ENCODE data around the gene OTX1. TPM values are rescaled to one million over a fixed set of nuclear protein-coding genes. Genes with fewer than 3 reads are reported as not detected.

OTX1 gene
- not detected for total RNA-seq
- polyA plus RNA-seq = not detected

DNA sequence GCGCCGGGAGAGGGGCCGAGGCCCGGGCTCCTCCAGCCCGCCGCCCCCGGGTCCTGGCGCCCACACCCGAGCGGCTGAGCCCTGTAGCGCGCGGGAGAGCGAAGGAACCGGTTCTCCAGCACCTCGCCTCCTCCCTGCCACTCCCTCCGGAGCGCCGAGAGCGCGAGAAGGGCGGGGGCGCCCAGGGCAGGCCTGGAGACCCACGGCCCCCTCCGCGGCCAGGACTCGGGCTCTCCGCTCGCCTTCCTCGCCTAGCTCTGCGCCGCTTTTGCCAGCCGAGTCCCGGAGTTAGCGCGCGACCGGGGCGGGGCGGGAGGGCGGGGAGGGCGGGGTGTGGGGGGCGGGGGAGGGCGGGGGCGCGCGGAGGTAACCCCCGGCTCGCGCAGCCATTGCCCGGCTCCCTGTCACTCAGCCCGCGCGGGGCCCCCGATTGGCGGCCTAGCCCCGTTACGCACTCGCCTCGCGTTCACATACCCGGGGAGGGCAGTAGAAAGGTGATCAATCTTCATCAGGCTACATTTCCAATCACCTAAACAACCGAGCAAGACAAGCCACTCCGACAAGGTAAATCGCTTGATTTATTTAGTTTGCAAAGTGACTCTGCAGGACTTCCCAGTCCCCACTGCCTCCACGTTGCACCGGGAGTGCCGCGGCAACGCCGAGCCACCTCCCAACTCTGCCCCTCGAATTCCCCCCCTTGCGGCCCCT is at the start of gene OTX1:
Gene OTX1 (plus strand): TSS at position 497 of the 708 bp plus-strand sequence. CDS start 2,161 bp downstream, outside the sequence.
- H3K36me3 Mint-ChIP-seq = peaks cover 6% of the 10 kb centered on the region
- H3K4me1 ChIP-seq (ENCODE audit: control insufficient read depth, insufficient read depth, low read length, poor library complexity, severe bottlenecking) = peaks cover 73% of the 10 kb centered on the region
- H3K9me3 ChIP-seq (ENCODE audit: control insufficient read depth in 2 of 2, low read length in 2 of 2) = no peaks in the 10 kb centered on the region
- peaks cover 28% of the 10 kb centered on the region for H3K27me3 ChIP-seq (ENCODE audit: control insufficient read depth, insufficient read depth, low read length)
- peaks cover 0 to 2% (median 0%) of the 10 kb centered on the region in 7 donors for H3K9me3 Mint-ChIP-seq
- H3K27ac Mint-ChIP-seq = peak within 1 kb of the TSS in 1 of 3 donors; percentile 69
- peak; percentile 26 to 29 for ATAC-seq (ENCODE audit: low read depth in 2 of 2)
- peak within 1 kb of the TSS; percentile 53 for H3K4me3 ChIP-seq (ENCODE audit: low read depth, low read length)
- no peaks in the 10 kb centered on the region for H3K36me3 ChIP-seq (ENCODE audit: control insufficient read depth, insufficient read depth, low read length)
- peak within 1 kb of the TSS; percentile 87 to 96 (median 89) for H3K4me3 Mint-ChIP-seq
- H3K27me3 Mint-ChIP-seq = peaks cover 86% of the 10 kb centered on the region
- DNase-seq = peak in 2 of 3 donors; percentile 18 to 66
- no peak within 1 kb of the TSS for H3K27ac ChIP-seq (ENCODE audit: insufficient read depth, low read length, poor library complexity, severe bottlenecking)
- peaks cover 0 to 71% (median 47%) of the 10 kb centered on the region in 4 donors for H3K4me1 Mint-ChIP-seq

DNA sequence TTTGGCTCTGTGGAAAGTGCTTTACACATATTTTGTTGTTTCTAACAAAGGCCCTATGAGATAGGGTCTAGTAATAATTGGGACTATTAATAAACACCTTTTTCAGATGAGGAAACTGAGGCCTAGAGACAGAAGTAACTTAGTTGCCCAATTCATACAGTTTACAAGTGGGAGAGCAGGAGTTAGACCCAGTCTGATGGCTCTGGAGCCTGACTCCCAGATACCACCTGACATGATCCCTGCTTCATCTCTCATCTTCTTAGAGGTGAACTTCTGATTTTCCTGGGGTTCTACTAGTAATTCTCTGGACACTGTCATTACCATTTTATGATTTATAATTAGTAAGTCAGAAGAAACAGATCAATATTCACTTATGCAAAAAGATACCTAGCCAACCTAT is 49.1 kb upstream of the OTX1 start:
- Histone ChIP-seq H3K27ac (ENCODE audit: insufficient read depth, low read length, poor library complexity, severe bottlenecking) (no peak overlapping the region), H3K27me3 (ENCODE audit: control insufficient read depth, insufficient read depth, low read length) (no peaks in the 10 kb centered on the region), H3K4me3 (ENCODE audit: low read depth, low read length) (no peak overlapping the region), H3K36me3 (ENCODE audit: control insufficient read depth, insufficient read depth, low read length) (peaks cover 7% of the 10 kb centered on the region), H3K4me1 (ENCODE audit: control insufficient read depth, insufficient read depth, low read length, poor library complexity, severe bottlenecking) (no peaks in the 10 kb centered on the region), H3K9me3 (ENCODE audit: control insufficient read depth in 2 of 2, low read length in 2 of 2) (no peaks in the 10 kb centered on the region)
- DNase-seq = no peak
- no peak overlapping the region for H3K27ac Mint-ChIP-seq
- peaks cover 35% of the 10 kb centered on the region for H3K36me3 Mint-ChIP-seq
- no peaks in the 10 kb centered on the region for H3K27me3 Mint-ChIP-seq
- no peak overlapping the region for H3K4me3 Mint-ChIP-seq
- H3K4me1 Mint-ChIP-seq = no peaks in the 10 kb centered on the region
- ATAC-seq (ENCODE audit: low read depth in 2 of 2) = no peak
- H3K9me3 Mint-ChIP-seq = peaks cover 0 to 3% (median 0%) of the 10 kb centered on the region in 7 donors

DNA sequence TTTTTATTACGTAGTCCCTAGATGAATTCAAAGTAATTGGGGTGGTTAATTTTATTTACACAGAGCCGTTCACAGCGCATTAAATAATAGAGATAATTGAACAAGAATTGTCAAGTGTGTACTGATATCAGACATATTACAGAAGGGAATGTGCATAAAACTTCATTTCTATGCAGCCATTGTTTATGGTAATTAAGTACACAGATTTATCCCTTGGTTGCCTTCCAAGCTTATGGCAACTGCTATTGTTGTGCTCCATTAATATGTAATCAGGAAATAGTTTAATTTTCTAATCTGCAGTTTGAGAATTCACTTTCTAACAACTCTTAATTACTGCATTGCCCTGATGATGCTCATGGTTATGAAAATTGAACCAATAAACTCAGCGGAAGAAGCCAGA is 47.3 kb upstream of the OTX1 start:
- peaks cover 0 to 3% (median 0%) of the 10 kb centered on the region in 7 donors for H3K9me3 Mint-ChIP-seq
- ATAC-seq (ENCODE audit: low read depth in 2 of 2) (no peak), DNase-seq (no peak)
- no peaks in the 10 kb centered on the region for H3K27me3 Mint-ChIP-seq
- Histone ChIP-seq H3K27me3 (ENCODE audit: control insufficient read depth, insufficient read depth, low read length) (no peaks in the 10 kb centered on the region), H3K9me3 (ENCODE audit: control insufficient read depth in 2 of 2, low read length in 2 of 2) (no peaks in the 10 kb centered on the region), H3K27ac (ENCODE audit: insufficient read depth, low read length, poor library complexity, severe bottlenecking) (no peak overlapping the region), H3K36me3 (ENCODE audit: control insufficient read depth, insufficient read depth, low read length) (peaks cover 2% of the 10 kb centered on the region), H3K4me3 (ENCODE audit: low read depth, low read length) (no peak overlapping the region), H3K4me1 (ENCODE audit: control insufficient read depth, insufficient read depth, low read length, poor library complexity, severe bottlenecking) (no peaks in the 10 kb centered on the region)
- H3K4me3 Mint-ChIP-seq = no peak overlapping the region
- H3K27ac Mint-ChIP-seq = no peak overlapping the region
- H3K4me1 Mint-ChIP-seq = no peaks in the 10 kb centered on the region
- H3K36me3 Mint-ChIP-seq = peaks cover 30% of the 10 kb centered on the region

DNA sequence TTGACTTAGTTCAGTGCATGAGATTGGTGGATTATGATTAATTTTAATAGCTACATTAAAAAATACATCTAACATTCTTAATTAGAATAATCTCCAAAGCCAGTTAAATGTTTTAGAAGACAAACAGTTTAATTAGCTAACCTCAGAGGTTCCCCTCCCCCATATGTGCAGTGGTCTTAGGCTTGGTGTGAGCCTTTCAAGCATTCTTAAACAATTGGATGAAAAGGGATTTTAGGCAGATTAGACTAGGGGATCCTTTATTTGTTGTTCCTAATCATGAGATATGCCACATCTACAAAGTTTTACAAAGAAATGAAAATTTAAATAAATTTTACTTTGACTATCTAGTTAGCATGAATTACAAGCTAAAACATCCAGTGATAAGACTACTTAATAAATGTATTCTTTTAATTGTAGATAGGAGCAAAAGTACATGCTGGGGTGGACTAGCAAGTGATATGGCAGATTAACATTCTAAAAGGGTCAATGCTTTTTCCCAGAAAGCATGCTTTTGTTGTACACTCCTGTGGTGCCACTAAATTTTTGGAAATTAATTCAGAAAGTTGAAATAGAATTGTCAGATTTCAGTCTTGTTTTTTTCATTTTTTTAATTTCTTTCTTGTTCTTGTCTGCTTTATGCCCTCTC is 42.7 kb upstream of the OTX1 start:
- peaks cover 0 to 3% (median 0%) of the 10 kb centered on the region in 7 donors for H3K9me3 Mint-ChIP-seq
- H3K4me1 Mint-ChIP-seq = no peaks in the 10 kb centered on the region
- H3K4me3 Mint-ChIP-seq = no peak overlapping the region
- Histone ChIP-seq H3K4me1 (ENCODE audit: control insufficient read depth, insufficient read depth, low read length, poor library complexity, severe bottlenecking) (no peaks in the 10 kb centered on the region), H3K4me3 (ENCODE audit: low read depth, low read length) (no peak overlapping the region), H3K9me3 (ENCODE audit: control insufficient read depth in 2 of 2, low read length in 2 of 2) (no peaks in the 10 kb centered on the region), H3K36me3 (ENCODE audit: control insufficient read depth, insufficient read depth, low read length) (no peaks in the 10 kb centered on the region), H3K27ac (ENCODE audit: insufficient read depth, low read length, poor library complexity, severe bottlenecking) (no peak overlapping the region), H3K27me3 (ENCODE audit: control insufficient read depth, insufficient read depth, low read length) (no peaks in the 10 kb centered on the region)
- DNase-seq = no peak
- H3K36me3 Mint-ChIP-seq = peaks cover 19% of the 10 kb centered on the region
- no peak overlapping the region for H3K27ac Mint-ChIP-seq
- no peak for ATAC-seq (ENCODE audit: low read depth in 2 of 2)
- no peaks in the 10 kb centered on the region for H3K27me3 Mint-ChIP-seq

DNA sequence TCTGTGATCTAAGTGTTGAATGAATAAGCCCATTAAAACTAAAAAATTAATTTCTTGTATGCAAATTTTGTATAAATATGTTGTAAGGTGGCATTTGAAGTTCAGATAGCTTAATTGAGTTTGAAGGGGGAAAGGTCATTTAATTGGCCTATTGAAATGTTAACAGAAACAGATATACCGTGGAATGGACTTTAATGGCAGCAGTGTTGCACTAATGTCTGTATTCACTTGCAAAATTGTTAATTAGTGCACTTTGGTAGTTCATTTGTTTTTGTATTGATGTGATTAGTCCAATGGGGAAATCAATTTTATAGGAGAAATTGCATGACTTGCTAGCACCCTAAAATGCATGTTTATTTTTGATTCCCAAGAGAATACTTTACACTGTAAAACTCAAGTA is 41.8 kb upstream of the OTX1 start:
- Mint-ChIP-seq H3K4me1 (no peaks in the 10 kb centered on the region), H3K27me3 (no peaks in the 10 kb centered on the region), H3K4me3 (no peak overlapping the region), H3K27ac (no peak overlapping the region), H3K9me3 (peaks cover 0 to 3% (median 0%) of the 10 kb centered on the region in 7 donors), H3K36me3 (peaks cover 24% of the 10 kb centered on the region)
- no peaks in the 10 kb centered on the region for H3K36me3 ChIP-seq (ENCODE audit: control insufficient read depth, insufficient read depth, low read length)
- no peak overlapping the region for H3K27ac ChIP-seq (ENCODE audit: insufficient read depth, low read length, poor library complexity, severe bottlenecking)
- H3K9me3 ChIP-seq (ENCODE audit: control insufficient read depth in 2 of 2, low read length in 2 of 2) = no peaks in the 10 kb centered on the region
- H3K27me3 ChIP-seq (ENCODE audit: control insufficient read depth, insufficient read depth, low read length) = no peaks in the 10 kb centered on the region
- no peak overlapping the region for H3K4me3 ChIP-seq (ENCODE audit: low read depth, low read length)
- H3K4me1 ChIP-seq (ENCODE audit: control insufficient read depth, insufficient read depth, low read length, poor library complexity, severe bottlenecking) = no peaks in the 10 kb centered on the region
- ATAC-seq (ENCODE audit: low read depth in 2 of 2) = no peak
- DNase-seq = no peak

DNA sequence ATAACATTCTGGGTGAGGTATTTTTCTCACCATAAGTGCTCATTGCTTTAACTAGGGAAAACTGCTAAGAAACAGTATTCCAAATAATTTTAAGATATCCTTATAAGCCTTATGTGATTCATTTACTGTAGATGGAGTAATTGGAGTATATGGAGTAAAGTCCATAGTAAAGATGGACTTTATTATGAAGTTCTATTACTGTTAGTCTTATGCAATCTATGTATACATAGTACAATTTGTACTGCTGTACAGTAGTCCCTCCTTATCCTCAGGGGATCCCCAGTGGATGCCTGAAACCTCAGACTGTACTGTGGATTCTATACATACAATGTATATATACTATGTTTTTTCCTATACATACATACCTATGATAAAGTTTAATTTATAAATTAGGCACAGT is 41.1 kb upstream of the OTX1 start:
- no peak overlapping the region for H3K4me3 ChIP-seq (ENCODE audit: low read depth, low read length)
- Mint-ChIP-seq H3K27me3 (no peaks in the 10 kb centered on the region), H3K4me3 (no peak overlapping the region), H3K4me1 (no peaks in the 10 kb centered on the region), H3K27ac (no peak overlapping the region), H3K9me3 (no peaks in the 10 kb centered on the region), H3K36me3 (peaks cover 21% of the 10 kb centered on the region)
- no peak for DNase-seq
- no peaks in the 10 kb centered on the region for H3K9me3 ChIP-seq (ENCODE audit: control insufficient read depth in 2 of 2, low read length in 2 of 2)
- H3K4me1 ChIP-seq (ENCODE audit: control insufficient read depth, insufficient read depth, low read length, poor library complexity, severe bottlenecking) = no peaks in the 10 kb centered on the region
- H3K36me3 ChIP-seq (ENCODE audit: control insufficient read depth, insufficient read depth, low read length) = no peaks in the 10 kb centered on the region
- no peak for ATAC-seq (ENCODE audit: low read depth in 2 of 2)
- H3K27ac ChIP-seq (ENCODE audit: insufficient read depth, low read length, poor library complexity, severe bottlenecking) = no peak overlapping the region
- no peaks in the 10 kb centered on the region for H3K27me3 ChIP-seq (ENCODE audit: control insufficient read depth, insufficient read depth, low read length)

DNA sequence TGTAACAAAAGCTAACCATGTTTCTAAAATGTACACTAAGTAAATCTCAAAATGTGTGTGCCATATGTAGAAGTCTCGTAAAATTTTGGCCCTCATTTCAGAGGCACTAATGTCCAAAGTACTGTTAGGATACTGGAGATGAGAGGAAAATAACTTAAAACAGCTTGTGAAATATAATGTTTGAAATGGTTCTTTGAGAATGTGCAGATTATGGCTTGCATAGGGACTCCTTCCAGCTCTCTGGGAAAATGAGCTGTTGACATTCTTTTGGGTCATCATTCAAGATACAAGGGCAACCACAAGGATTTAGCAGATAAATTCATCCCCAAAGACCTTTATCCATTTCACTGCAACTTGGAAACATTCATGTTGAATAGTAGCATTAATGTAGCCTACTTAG is 38.1 kb upstream of the OTX1 start:
- no peak overlapping the region for H3K27ac ChIP-seq (ENCODE audit: insufficient read depth, low read length, poor library complexity, severe bottlenecking)
- H3K27me3 Mint-ChIP-seq = no peaks in the 10 kb centered on the region

DNA sequence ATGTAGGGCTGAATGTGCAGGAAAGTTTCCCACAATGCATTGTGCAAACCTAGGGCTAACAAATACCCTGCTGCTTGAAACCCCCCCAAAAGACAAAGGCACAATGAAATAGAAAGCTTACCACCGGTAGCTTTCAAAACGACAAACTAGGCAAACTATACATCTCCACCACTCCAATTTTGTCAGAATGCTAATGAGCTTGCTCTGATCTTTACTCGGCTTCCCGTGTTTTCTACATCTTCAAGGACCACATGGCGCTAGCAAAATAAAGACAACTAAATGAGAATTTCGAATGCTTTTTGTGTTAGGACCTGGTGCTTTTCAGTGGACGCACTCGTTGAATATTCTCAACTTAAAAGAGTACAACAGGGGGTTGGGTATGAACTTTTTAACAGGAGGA is 37.2 kb upstream of the OTX1 start:
- no peaks in the 10 kb centered on the region for H3K9me3 Mint-ChIP-seq
- H3K27me3 Mint-ChIP-seq = no peaks in the 10 kb centered on the region
- H3K27ac Mint-ChIP-seq = no peak overlapping the region
- no peaks in the 10 kb centered on the region for H3K4me1 Mint-ChIP-seq
- H3K4me3 Mint-ChIP-seq = no peak overlapping the region
- H3K36me3 ChIP-seq (ENCODE audit: control insufficient read depth, insufficient read depth, low read length) = no peaks in the 10 kb centered on the region
- no peak overlapping the region for H3K27ac ChIP-seq (ENCODE audit: insufficient read depth, low read length, poor library complexity, severe bottlenecking)
- H3K27me3 ChIP-seq (ENCODE audit: control insufficient read depth, insufficient read depth, low read length) = no peaks in the 10 kb centered on the region
- no peaks in the 10 kb centered on the region for H3K9me3 ChIP-seq (ENCODE audit: control insufficient read depth in 2 of 2, low read length in 2 of 2)
- H3K4me1 ChIP-seq (ENCODE audit: control insufficient read depth, insufficient read depth, low read length, poor library complexity, severe bottlenecking) = no peaks in the 10 kb centered on the region
- H3K4me3 ChIP-seq (ENCODE audit: low read depth, low read length) = no peak overlapping the region
- DNase-seq (no peak), ATAC-seq (ENCODE audit: low read depth in 2 of 2) (no peak)
- peaks cover 23% of the 10 kb centered on the region for H3K36me3 Mint-ChIP-seq

More for the DNA sequence above, 38.1 kb upstream of the OTX1 start:
- Histone ChIP-seq H3K4me3 (ENCODE audit: low read depth, low read length) (no peak overlapping the region), H3K9me3 (ENCODE audit: control insufficient read depth in 2 of 2, low read length in 2 of 2) (no peaks in the 10 kb centered on the region), H3K4me1 (ENCODE audit: control insufficient read depth, insufficient read depth, low read length, poor library complexity, severe bottlenecking) (no peaks in the 10 kb centered on the region), H3K27me3 (ENCODE audit: control insufficient read depth, insufficient read depth, low read length) (no peaks in the 10 kb centered on the region), H3K36me3 (ENCODE audit: control insufficient read depth, insufficient read depth, low read length) (no peaks in the 10 kb centered on the region)
- Mint-ChIP-seq H3K27ac (no peak overlapping the region), H3K4me1 (no peaks in the 10 kb centered on the region), H3K9me3 (no peaks in the 10 kb centered on the region), H3K4me3 (no peak overlapping the region), H3K36me3 (peaks cover 23% of the 10 kb centered on the region)
- ATAC-seq (ENCODE audit: low read depth in 2 of 2) (no peak), DNase-seq (no peak)

All from CD4-positive, CD25-positive, alpha-beta regulatory T cell (primary cell).